Brain microvascular endothelial cell (primary cell): ENCODE measurements around the gene MEGF11.

ENCODE experiments used
- DNase-seq: peaks from one replicate; pipeline ENCODE4 v3.0.0-alpha.2; 2020
- H3K27ac ChIP-seq: fragments of 250-450 bp; sonication (Bioruptor Pico); 2 replicates; pipeline ENCODE4 v1.5.1; 2020; ENCODE audit warnings: mild to moderate bottlenecking, moderate library complexity
- H3K27me3 ChIP-seq: fragments of 250-450 bp; sonication (Bioruptor Pico); replicated peaks from 2 replicates; pipeline ENCODE4 v1.5.1; 2020; ENCODE audit warnings: mild to moderate bottlenecking
- H3K36me3 ChIP-seq: fragments of 250-450 bp; sonication (Bioruptor Pico); replicated peaks from 2 replicates; pipeline ENCODE4 v1.5.1; 2020; ENCODE audit warnings: mild to moderate bottlenecking
- H3K4me3 ChIP-seq: 2 replicates; pipeline ENCODE4 v1.5.1; 2011; ENCODE audit warnings: low read depth, mild to moderate bottlenecking, control low read depth, low read length, moderate library complexity
- in situ Hi-C: cut with HindIII; loops from 2 replicates; pipeline ENCODE4 v1.10.0; 2017; ENCODE audit warnings: low sequenced_read_pairs, low pct_ligation_motif_present
- TF ChIP-seq, protein P1 (sequence below): IDR thresholded peaks from 2 replicates; pipeline ENCODE4 v1.5.1; 2011; ENCODE audit warnings: low read depth, mild to moderate bottlenecking, moderate library complexity, low read length, control low read depth, inconsistent platforms; ENCODE audit errors: missing control alignments

Gene MEGF11

DNA sequence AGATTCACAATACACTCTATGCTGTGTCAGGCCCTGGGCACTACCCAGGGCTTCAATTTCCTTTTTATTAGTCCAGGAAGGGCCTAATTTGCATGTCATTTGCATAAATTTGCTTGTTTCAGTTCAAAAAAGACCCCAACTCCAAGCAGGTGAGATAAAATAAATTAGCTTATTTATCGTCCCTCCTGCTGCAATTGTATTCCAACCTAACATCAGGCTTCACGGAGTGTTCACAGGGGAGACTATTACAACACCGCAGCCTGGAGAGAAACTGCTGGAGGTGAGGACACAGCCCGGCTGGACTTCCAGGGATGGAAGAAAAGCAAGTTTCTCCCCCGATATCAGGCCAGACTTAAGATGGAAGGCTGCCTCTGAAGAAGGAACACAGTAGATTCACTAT is 62.8 kb downstream of the MEGF11 start:
- Histone ChIP-seq H3K27ac (no peak overlapping the region), H3K36me3 (no peaks in the 10 kb centered on the region), H3K4me3 (no peak overlapping the region), H3K27me3 (peaks cover under 1% of the 10 kb centered on the region)
- in situ Hi-C loops: no loop called here
- DNase-seq: no peak
- TF ChIP-seq, protein P1, sequence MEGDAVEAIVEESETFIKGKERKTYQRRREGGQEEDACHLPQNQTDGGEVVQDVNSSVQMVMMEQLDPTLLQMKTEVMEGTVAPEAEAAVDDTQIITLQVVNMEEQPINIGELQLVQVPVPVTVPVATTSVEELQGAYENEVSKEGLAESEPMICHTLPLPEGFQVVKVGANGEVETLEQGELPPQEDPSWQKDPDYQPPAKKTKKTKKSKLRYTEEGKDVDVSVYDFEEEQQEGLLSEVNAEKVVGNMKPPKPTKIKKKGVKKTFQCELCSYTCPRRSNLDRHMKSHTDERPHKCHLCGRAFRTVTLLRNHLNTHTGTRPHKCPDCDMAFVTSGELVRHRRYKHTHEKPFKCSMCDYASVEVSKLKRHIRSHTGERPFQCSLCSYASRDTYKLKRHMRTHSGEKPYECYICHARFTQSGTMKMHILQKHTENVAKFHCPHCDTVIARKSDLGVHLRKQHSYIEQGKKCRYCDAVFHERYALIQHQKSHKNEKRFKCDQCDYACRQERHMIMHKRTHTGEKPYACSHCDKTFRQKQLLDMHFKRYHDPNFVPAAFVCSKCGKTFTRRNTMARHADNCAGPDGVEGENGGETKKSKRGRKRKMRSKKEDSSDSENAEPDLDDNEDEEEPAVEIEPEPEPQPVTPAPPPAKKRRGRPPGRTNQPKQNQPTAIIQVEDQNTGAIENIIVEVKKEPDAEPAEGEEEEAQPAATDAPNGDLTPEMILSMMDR: no peak

DNA sequence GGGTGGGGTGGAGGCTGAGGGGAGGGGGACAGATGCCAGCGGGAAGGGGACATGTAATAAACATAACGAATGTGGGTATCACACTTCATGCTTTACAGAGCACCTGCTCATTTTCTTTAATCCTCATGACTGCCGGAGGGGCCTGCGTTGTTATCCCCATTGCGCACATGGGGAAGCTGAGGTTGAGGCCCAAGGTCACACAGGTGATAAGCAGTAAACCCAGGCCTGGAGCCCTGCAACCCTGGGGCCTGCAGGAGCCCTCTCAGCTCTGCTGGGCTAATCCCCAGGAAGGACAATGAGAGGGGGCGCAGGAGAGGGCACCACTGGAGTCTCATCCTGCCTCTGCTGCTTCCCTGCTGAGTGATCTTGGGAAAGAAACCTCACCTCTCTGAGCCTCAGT is 64.3 kb downstream of the MEGF11 start:
- peaks cover 8% of the 10 kb centered on the region for H3K27me3 ChIP-seq
- in situ Hi-C loops: no loop called here
- DNase-seq: no peak
- H3K4me3 ChIP-seq: no peak overlapping the region
- no peaks in the 10 kb centered on the region for H3K36me3 ChIP-seq
- TF ChIP-seq, protein P1: no peak
- no peak overlapping the region for H3K27ac ChIP-seq

DNA sequence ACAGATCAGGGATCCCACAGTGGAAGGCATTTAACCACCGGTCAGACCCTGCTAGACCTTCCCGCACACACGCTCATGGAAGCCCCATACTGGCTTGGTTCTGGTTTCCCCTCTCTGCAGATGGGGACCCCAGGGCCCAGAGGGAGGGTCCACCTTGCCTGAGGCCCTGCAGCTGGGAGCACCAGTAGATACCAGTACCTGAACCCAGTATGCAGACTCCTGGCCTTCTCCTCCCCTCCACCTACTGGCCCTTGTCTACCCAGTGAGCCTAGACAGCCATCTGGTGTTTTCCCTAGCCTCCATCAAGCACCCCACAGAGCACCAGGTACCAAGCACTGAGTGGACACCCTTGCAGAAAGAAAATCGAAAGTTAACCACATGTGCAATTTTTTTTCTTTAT is 65.1 kb downstream of the MEGF11 start:
- in situ Hi-C loops: no loop called here
- H3K4me3 ChIP-seq: no peak overlapping the region
- no peak for DNase-seq
- H3K36me3 ChIP-seq: no peaks in the 10 kb centered on the region
- TF ChIP-seq, protein P1: no peak
- peaks cover 9% of the 10 kb centered on the region for H3K27me3 ChIP-seq
- no peak overlapping the region for H3K27ac ChIP-seq

DNA sequence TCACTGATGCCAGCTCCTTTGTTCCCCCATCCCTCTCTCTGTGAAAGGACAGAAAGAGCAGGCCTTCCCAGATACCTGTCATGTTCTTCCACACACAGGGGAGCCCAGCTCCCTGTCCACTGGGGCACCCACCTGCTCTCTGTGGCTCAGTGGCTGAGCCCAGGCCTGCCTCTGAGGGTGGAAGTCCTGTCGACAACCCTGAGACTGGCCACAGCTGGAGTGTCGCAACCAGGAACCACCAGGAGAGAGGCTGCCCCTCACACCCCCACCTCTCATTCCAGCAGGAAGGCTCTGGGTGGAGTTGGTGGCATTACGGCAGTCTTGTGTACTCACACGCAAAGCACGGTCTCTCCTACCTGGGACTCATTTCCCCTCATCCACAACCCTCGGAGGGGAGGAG is 66.3 kb downstream of the MEGF11 start:
- in situ Hi-C loops: no loop called here
- Histone ChIP-seq H3K27ac (no peak overlapping the region), H3K4me3 (no peak overlapping the region), H3K27me3 (peaks cover 10% of the 10 kb centered on the region), H3K36me3 (no peaks in the 10 kb centered on the region)
- no peak for DNase-seq
- TF ChIP-seq, protein P1: no peak

DNA sequence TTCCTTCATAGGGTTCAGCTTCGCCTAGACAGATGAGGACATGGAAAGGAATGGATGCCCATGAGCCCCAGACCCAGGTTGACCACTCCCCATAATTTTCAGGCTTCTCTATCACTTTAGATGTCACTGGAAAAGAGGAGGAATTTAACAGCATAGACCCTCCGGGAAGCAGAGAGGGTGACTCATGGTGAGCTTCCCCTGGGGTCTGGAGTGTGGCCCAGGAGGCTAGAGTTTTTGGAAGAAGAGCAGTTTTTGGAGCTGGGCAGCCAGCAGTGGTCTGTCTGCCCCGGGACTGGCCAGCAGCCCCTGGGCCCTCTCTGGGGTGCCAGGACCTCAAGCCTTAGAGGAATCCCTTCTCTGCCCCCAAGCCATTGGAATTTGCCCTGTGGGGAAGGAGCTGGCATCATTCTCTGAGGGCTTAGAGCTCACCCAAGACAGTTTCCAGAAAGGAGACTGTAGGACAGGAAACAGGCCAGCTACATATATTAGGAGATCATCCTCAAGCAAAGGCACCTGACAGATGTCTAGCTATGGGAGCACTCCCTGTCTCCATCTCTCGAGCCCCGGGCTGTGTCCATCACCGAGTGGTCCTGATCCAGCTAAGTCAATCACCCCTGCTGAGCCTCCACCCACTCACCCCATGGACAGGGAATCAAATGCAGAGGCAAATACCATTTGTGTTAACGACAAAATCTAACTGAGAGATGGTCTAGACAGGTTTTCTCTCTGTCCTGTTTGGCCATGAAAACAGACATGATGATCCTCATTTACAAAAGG is 67.3 kb downstream of the MEGF11 start:
- Histone ChIP-seq H3K36me3 (no peaks in the 10 kb centered on the region), H3K27ac (no peak overlapping the region), H3K27me3 (peaks cover 10% of the 10 kb centered on the region), H3K4me3 (no peak overlapping the region)
- no peak for DNase-seq
- in situ Hi-C loops: no loop called here
- TF ChIP-seq, protein P1: no peak
